ENCODE data around the gene CCBE1.

- TF ChIP-seq ZNF3 (CRISPR knock-in tag; IDR thresholded peaks at IDR 0.05), result no peak
- no peak for TF ChIP-seq RNF2 (IDR thresholded peaks at IDR 0.05)
- no peak for TF ChIP-seq ATF2 (CRISPR knock-in tag; IDR thresholded peaks at IDR 0.05)
- TF ChIP-seq ZNF584 (CRISPR knock-in tag; IDR thresholded peaks at IDR 0.05; ENCODE audit: low read depth), result no peak
- no peak for TF ChIP-seq HDAC2 (IDR thresholded peaks at IDR 0.05)
- no peak for TF ChIP-seq ELF1 (tag; IDR thresholded peaks at IDR 0.05)
- TF ChIP-seq POLR2A (conservative IDR thresholded peaks at IDR 0.05), result no peak
- TF ChIP-seq EGR1 (conservative IDR thresholded peaks at IDR 0.05), result no peak
These were observed 267.6 kb downstream of the CCBE1 start for GRCh38 chr18:59429608-59430007.
